IPS DF 4.7 (cell line): ENCODE results near the gene ZNF716.
"Not testable (repeated sequence)": the region's sequence is repeated elsewhere in the genome, so short reads cannot be mapped to it uniquely, and the experiment has no call there.

Experiments
- DNase-seq: peaks from one replicate; pipeline ENCODE4 v3.0.0-alpha.2; 2013; ENCODE audit warnings: low spot score; ENCODE audit errors: extremely low read depth

ZNF716 gene

DNA sequence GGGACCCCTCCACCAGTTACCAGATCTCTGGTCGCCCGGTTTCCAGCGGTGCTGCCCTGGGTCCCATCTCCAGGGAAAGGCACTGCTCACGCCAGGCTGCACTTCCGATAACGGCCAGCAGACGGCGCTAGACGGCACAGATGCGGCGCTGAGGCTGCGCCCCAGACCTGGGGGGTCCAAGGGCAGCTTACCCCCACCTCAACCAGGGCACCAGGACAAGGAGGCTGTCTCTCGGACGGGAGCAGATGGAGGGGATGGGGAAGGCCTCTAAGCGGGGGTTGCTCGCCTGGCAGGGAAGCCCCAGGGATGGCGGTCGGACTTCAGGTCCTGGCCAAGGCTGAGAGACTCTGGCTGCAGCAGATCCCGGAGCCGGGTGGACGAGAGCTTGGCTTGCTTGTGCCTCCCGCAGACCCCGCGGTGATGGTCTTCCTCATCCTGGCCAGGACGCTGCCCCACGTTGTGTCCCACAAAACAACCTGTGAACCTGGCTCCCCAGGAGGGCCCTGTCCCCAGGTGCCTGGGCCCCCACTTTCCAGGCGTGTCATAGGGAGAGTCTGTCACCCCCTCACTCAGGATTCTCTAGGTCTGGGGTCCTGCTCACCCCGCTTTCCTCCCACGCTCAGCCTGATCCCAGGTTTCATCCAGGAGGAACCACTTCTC lies 23.9 kb upstream of the ZNF716 start:
- no peak for DNase-seq

DNA sequence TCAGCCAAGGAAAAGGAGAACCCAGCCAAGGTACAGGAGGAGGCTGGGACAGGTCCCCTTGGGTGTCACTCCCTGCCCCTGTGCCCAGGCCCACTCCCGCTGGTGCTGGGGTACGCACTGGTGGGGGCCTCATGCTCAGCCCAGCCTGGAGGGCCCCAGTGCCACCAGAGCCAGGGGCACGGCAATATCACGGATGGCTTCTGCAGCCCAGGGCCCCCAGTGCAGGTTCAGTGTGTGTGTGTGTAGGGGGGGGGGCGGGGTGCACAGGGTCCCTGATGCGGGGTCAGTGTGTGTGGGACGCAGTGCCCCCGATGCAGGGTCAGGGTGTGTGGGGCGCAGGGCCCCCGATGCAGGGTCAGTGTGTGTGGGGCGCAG lies 23.4 kb upstream of the ZNF716 start:
- no peak for DNase-seq

DNA sequence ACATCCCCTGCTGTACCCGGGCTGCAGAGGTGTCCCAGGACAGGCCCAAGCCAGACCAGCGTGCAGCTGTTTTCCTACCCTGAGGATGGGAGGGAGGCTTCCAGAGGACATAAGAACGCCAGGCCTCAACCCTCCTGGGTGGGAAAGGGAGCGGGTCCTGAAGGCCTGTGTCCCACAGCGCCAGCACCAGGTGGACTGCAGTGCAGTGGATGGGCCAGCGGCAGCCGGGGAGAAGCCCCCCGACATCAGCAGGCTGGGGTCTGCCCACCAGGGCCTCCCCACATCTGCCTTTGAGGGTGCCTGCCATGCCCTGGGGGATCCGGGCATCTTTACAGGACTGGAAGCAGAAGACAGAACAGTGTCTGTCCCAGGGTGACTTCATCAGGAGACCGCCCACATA lies 22.8 kb upstream of the ZNF716 start:
- DNase-seq, result no peak

DNA sequence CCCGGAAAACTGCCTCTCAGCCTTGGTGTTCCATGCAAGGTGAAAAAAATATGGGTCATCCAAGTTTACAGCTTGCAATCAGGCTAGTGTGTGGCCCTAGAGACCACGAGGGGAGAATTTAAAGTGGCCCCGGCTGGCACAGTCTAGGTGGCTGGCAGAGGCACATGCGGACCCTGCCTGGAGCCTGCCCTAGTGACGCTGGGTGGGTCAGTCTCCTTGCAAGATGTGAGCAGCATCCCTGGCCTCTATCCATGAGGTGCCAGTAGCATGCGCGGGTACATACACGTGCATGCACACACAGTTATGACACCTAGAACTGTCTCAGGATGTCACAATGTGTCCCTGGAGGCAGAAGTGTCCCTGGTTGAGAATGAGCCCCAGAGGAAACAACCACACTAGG lies 22.4 kb upstream of the ZNF716 start:
- DNase-seq, result no peak

DNA sequence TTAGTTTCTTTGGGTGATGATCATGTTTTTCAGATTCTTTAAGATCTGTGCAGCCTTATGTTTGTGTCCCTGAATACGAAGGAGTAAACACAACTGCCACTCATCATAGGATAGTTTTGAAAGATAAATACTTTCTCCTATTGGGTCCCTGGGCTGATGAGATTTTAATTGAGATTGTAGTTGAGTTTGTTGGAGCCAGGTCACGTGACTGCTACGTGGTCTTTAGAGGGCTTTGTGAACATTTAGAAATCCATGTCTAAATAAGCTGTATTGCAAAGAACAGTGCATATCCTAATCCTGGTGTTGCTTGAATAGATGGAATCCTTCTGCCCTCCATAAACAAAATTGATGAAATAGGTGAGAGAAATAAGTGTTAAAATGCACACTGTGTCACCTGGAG lies 17.4 kb upstream of the ZNF716 start:
- no peak for DNase-seq

DNA sequence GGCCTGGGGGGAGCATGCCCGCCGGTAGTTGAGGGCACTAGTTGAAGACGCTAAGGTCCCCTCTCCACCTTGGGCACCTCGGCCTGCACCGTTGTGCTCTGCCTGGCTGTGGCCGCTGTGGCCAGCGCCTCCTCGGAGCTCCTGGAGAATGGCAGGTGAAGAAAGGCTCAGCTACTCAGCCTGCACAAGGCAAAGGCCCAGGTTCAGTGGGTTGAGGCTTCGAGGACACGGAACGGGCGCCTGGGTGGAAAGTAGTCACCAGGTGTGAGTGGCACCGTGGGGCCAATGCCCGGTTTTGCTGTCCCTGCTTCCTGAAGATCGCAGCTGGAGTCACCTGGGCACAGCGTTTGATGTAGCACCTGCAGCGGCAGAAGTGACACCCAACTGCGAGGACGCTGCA lies 12.4 kb upstream of the ZNF716 start:
- DNase-seq, result no peak

DNA sequence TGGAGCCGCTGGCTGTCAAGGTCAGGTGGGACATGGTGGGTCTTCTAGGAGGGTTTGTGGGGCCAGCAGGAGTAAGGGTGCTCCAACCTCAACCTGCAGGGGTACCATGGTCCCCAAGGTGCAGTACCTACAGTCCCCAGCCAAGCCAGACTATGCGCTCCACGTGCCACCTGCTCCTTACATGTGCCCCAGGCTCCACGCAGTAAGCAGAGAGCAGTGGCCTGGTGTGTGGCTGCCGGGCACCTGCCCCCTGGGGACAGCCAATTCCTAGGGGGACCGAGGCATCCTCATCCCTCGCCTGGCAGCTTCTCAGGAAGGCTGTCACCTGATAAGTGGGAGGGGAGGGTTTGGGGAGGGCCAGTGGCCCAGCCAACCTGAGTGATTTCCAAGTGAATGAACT lies 11.7 kb upstream of the ZNF716 start:
- DNase-seq, result no peak

DNA sequence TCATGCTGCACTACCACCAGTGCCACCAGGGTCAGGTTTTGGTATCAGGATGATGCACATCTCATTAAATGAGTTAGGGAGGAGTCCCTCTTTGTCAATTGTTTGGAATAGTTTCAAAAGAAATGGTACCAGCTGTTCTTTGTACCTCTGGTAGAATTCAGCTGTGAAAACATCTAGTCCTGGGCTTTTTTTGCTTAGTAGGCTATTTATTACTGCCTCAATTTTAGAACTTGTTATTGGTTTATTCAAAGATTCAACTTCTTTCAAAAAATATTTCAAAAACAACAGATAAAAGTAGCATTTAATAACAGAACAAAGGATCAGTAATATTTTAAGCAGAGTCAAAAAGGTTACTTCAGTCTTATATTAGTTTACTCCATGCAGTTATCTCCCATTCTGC lies 6.4 kb upstream of the ZNF716 start:
- no peak for DNase-seq

DNA sequence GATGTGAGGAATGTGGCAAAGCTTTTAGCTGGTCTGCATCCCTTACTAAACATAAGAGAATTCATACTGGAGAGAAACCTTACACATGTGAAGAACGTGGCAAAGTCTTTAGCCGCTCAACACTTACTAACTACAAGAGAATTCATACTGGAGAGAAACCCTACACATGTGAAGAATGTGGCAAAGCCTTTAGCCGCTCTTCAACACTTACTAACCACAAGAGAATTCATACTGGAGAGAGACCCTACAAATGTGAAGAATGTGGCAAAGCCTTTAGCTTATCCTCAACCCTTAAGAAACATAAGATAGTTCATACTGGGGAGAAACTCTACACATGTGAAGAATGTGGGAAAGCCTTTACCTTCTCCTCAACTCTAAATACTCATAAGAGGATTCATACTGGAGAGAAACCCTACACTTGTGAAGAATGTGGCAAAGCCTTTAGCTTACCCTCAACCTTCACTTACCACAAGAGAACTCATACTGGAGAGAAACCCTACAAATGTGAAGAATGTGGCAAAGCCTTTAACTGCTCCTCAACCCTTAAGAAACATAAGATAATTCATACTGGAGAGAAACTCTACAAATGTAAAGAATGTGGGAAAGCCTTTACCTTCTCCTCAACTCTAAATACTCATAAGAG lies 19.3 kb downstream of the ZNF716 start:
- not testable (repeated sequence) for DNase-seq

DNA sequence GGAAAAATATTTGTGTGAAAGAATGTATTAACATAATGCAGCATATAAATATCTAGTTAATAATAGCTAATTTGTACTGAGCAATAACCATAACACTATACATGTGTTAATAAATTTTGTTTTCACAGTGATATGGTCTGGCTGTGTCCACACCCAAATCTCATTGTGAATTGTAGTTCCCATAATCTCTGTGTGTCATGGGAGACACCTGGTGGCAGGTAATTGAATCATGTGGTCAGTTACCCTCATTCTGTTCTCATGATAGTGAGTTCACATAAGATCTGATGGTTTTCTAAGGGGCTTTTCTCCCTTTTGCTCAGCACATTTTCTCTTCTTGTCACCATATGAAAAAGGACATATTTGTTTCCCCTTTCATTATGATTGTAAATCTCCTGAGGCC lies 30.3 kb downstream of the ZNF716 start:
- not testable (repeated sequence) for DNase-seq

DNA sequence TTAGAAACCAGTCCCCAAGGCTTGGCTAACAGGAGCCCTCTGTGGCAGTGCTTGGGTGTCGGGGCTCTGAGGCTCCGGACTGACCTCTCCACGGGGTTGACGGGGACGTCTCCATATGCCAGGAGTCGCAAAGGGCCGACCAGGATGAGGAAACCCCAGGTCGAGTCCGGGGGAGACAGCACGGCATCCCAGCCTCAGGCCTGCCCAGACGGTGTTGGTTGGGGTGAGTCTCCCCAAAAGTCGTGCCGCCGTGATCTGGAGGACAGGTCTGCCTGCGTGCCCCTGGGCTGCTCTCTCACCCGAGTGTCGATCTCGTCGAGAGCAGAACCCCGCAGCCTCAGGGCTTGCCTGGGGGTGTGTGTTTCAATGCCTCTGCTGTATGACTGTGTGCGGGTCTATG lies 35.0 kb downstream of the ZNF716 start:
- DNase-seq, result not testable (repeated sequence)

DNA sequence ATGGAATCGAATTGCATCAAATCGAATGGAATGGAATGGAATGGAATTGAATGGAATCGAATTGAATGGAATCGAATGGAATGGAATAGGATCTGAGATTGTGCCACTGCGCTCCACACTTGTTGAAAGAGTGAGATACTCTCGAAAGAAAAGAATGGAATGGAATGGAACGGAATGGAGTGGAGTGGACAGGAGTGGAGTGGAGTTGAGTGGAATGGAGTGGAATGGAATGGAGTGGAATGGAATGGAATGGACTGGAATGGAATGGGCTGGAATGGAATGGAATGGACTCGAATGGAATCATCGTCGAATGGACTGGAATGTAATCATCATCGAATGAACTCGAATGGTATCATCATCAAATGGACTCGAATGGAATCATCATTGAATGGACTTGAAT lies 38.0 kb downstream of the ZNF716 start:
- DNase-seq, result no peak

DNA sequence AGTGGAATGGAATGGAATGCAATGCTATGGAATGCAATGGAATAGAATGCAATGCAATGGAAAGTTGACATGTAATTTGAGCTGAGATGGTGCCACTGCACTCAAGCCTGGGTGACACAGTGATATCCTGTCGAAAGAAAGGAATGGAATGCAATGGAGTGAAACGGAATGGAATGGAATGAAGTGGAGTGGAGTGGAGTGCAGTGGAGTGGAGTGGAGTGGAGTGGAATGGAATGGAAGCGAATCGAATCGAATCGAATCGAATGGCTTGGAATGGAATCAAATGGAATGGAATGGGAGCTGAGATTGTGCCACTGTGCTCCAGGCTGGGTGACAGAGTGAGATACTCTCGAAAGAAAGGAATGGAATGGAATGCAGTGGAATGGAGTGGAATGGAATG lies 45.1 kb downstream of the ZNF716 start:
- not testable (repeated sequence) for DNase-seq

DNA sequence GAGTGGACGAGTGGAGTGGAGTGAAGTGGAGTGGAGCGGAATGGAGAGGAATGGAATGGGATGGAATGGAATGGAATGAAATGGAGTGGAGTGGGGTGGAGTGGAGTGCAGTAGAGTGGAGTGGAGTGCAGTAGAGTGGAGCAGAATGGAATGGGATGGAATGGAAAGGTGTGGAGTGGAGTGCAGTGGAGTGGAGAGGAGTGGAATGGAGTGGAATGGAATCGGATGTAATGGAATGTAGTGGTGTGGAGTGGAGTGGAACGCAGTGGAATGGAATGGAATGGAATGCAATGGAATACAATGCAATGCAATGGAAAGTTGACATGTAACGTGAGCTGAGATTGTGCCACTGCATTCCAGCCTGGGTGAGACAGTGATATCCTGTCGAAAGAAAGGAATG lies 46.4 kb downstream of the ZNF716 start:
- DNase-seq, result no peak

DNA sequence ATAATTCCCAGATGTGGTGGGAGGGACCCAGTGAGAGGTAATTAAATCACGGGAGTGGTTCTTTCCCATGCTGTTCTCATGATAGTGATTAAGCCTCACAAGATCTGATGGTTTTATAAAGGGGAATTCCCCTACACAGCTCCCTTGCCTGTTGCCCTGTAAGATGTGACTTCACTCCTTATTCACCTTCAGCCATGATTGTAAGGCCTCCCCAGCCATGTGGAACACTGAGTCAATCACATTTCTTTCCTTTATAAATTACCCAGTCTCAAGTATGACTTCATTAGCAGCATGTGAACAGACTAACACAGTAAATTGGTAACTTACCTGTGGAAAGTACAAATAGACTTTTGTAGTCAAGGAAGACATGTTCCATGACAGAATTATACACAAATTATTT lies 55.2 kb downstream of the ZNF716 start:
- DNase-seq, result no peak
